ENCODE results near the gene BUB1B. TPM values are rescaled to one million over a fixed set of nuclear protein-coding genes. Genes with fewer than 3 reads are reported as not detected.
A peak's percentile ranks its signal among the peaks of the same experiment; 100 is the strongest.
"Not testable (repeated sequence)": the region's sequence is repeated elsewhere in the genome, so short reads cannot be mapped to it uniquely, and the experiment has no call there.

Gene BUB1B
- total RNA-seq, 1 donor from 2014 or later: 1.8 TPM

- no peak for DNase-seq (ENCODE audit: low read depth)
Measured at GRCh38 chr15:40136470-40137302, 24.2 kb upstream of the BUB1B start.

- DNase-seq (ENCODE audit: low read depth): no peak
Measured at GRCh38 chr15:40137303-40138200, 23.3 kb upstream of the BUB1B start.

GRCh38 chr15:40138201-40138570 is 22.7 kb upstream of the BUB1B start:
- DNase-seq (ENCODE audit: low read depth): not testable (repeated sequence)

- DNase-seq (ENCODE audit: low read depth): no peak
Measured at GRCh38 chr15:40142428-40142827, 18.4 kb upstream of the BUB1B start.

- DNase-seq (ENCODE audit: low read depth): peak; percentile 73
Measured at GRCh38 chr15:40146037-40146436, 14.8 kb upstream of the BUB1B start.

GRCh38 chr15:40149339-40149738 is 11.5 kb upstream of the BUB1B start:
- DNase-seq (ENCODE audit: low read depth): no peak

- peak; percentile 91 for DNase-seq (ENCODE audit: low read depth)
Measured at GRCh38 chr15:40150163-40150925, 10.5 kb upstream of the BUB1B start.

- DNase-seq (ENCODE audit: low read depth): no peak
Measured at GRCh38 chr15:40151499-40151898, 9.4 kb upstream of the BUB1B start.

GRCh38 chr15:40151991-40152390 is 8.9 kb upstream of the BUB1B start:
- no peak for DNase-seq (ENCODE audit: low read depth)

GRCh38 chr15:40154821-40155220 is 6.0 kb upstream of the BUB1B start:
- not testable (repeated sequence) for DNase-seq (ENCODE audit: low read depth)

GRCh38 chr15:40155270-40155910 is 5.5 kb upstream of the BUB1B start:
- DNase-seq (ENCODE audit: low read depth): peak; percentile 13

- no peak for DNase-seq (ENCODE audit: low read depth)
Measured at GRCh38 chr15:40157778-40158447, 3.0 kb upstream of the BUB1B start.

GRCh38 chr15:40160021-40160420 is 848 bp upstream of the BUB1B start:
- no peak for DNase-seq (ENCODE audit: low read depth)

- DNase-seq (ENCODE audit: low read depth): no peak
Measured at GRCh38 chr15:40161693-40162391, 973 bp downstream of the BUB1B start.

GRCh38 chr15:40162552-40162951 is 1.7 kb downstream of the BUB1B start:
- DNase-seq (ENCODE audit: low read depth): no peak

GRCh38 chr15:40163657-40164416 is 3.0 kb downstream of the BUB1B start:
- no peak for DNase-seq (ENCODE audit: low read depth)

GRCh38 chr15:40167374-40167773 is 6.5 kb downstream of the BUB1B start:
- not testable (repeated sequence) for DNase-seq (ENCODE audit: low read depth)

- no peak for DNase-seq (ENCODE audit: low read depth)
Measured at GRCh38 chr15:40175160-40175559, 14.3 kb downstream of the BUB1B start.

GRCh38 chr15:40182358-40183029 is 21.6 kb downstream of the BUB1B start:
- no peak for DNase-seq (ENCODE audit: low read depth)
